NB4 (cell line): ENCODE measurements around the gene CDK13.

ENCODE experiments used
- CTCF ChIP-seq: IDR thresholded peaks from one replicate; pipeline ENCODE4 v1.5.1; 2012; ENCODE audit warnings: low read depth, low read length
- MAX ChIP-seq: IDR thresholded peaks from 2 replicates; pipeline ENCODE4 v1.6.1; 2011; ENCODE audit warnings: low read depth, low read length
- POLR2A ChIP-seq: IDR thresholded peaks from 2 replicates; pipeline ENCODE4 v1.6.1; 2011; ENCODE audit warnings: mild to moderate bottlenecking; ENCODE audit not compliant: insufficient read length; ENCODE audit errors: extremely low read depth

- TF ChIP-seq POLR2A (no peak), CTCF (no peak), MAX (no peak)
These were observed 109.0 kb downstream of the CDK13 start for GRCh38 chr7:40059057-40059456.
